Omental fat pad (tissue), 4 donors: ENCODE data around the gene SLC13A1. TPM values are rescaled to one million over a fixed set of nuclear protein-coding genes. Genes with fewer than 3 reads are reported as not detected.
"Not testable (repeated sequence)": the region's sequence is repeated elsewhere in the genome, so short reads cannot be mapped to it uniquely, and the experiment has no call there.

Experiments
- ATAC-seq: fragments of 150-250 bp; one replicate; pipeline ENCODE4 v1.9.1; 2016; ENCODE audit warnings: mild to moderate bottlenecking, moderate library complexity; ENCODE audit not compliant: low FRiP score
- DNase-seq: peaks from one replicate; pipeline ENCODE4 v3.0.0-alpha.2; 2019; ENCODE audit warnings: low spot score
- total RNA-seq, 4 donors: library from RNA; depleted of rRNA; stranded (reverse); fragments of >200 nt; gene quantifications; one replicate each; pipeline ENCODE4 v1.1.0, GENCODE V29; 2016
- TF ChIP-seq, protein P1 (sequence below), 3 donors: fragments of 450-650 bp; IDR thresholded peaks; one replicate each; pipeline ENCODE4 v1.5.1; 2016 to 2017; ENCODE audit warnings: antibody characterized with exemption in 3 of 3, mild to moderate bottlenecking in 3 of 3, moderate library complexity in 2 of 3

The SLC13A1 gene
- total RNA-seq, 4 donors from 2014 or later, result not detected

DNA sequence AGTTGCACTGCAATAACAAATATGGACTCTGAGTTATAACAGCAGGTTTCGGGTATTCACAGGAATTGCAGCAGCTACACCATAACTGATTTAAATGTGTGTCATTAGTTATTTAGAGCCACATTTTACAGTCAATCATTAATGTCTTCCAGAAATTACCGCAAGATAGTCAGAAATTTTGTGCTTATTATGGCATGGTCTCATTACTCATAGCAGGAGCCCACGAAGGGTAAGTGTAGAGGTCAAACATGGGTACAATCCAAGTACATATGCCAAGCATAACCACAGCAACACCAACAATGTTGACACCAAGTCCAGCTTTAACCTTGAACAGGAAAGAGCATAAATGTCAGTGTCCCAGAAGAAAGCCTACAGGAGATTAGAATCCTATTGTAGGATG, 84.4 kb downstream of the SLC13A1 start:
- ATAC-seq (no peak), DNase-seq (no peak)
- TF ChIP-seq, protein P1, sequence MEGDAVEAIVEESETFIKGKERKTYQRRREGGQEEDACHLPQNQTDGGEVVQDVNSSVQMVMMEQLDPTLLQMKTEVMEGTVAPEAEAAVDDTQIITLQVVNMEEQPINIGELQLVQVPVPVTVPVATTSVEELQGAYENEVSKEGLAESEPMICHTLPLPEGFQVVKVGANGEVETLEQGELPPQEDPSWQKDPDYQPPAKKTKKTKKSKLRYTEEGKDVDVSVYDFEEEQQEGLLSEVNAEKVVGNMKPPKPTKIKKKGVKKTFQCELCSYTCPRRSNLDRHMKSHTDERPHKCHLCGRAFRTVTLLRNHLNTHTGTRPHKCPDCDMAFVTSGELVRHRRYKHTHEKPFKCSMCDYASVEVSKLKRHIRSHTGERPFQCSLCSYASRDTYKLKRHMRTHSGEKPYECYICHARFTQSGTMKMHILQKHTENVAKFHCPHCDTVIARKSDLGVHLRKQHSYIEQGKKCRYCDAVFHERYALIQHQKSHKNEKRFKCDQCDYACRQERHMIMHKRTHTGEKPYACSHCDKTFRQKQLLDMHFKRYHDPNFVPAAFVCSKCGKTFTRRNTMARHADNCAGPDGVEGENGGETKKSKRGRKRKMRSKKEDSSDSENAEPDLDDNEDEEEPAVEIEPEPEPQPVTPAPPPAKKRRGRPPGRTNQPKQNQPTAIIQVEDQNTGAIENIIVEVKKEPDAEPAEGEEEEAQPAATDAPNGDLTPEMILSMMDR (IDR thresholded peaks at IDR 0.05), result no peak

DNA sequence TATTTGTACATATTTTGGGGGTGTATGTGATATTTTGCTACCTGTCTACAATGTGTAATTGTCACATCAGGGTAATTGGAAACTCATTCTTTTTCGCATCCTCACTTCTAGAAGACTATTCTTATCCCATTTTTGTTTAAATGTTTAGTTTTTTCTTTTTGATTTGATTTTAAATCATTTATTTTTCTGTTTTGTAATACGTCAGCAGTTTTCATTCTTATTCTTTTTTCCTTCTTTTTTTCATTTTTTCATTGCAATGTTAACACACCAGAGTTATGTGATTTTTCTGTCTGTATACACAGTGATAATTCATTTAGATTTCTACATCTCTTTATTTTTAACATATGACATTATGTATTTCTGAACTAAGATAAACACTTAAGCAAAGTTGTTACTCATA, 85.5 kb downstream of the SLC13A1 start:
- ATAC-seq, result no peak
- TF ChIP-seq, protein P1 (IDR thresholded peaks at IDR 0.05), result no peak
- DNase-seq, result no peak

DNA sequence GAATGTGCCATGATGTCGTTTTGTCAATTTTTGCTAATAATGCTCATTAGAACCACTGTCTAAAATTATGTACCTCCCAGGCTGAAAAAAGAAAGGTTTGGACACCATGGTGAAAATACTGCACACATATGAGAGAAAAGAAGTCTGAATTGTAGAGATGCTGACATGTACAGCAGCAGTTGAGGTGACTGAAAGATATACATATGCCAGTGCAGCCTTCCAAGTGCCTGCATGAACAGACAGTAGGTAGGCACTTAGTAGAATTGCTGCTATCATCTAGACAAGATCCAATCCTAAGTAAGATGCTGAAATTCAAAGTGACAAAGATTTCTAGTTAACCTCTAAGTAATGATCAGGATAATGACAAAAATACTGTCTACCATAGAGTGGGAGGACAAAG, 86.9 kb downstream of the SLC13A1 start:
- ATAC-seq (no peak), DNase-seq (no peak)
- TF ChIP-seq, protein P1 (IDR thresholded peaks at IDR 0.05), result no peak

DNA sequence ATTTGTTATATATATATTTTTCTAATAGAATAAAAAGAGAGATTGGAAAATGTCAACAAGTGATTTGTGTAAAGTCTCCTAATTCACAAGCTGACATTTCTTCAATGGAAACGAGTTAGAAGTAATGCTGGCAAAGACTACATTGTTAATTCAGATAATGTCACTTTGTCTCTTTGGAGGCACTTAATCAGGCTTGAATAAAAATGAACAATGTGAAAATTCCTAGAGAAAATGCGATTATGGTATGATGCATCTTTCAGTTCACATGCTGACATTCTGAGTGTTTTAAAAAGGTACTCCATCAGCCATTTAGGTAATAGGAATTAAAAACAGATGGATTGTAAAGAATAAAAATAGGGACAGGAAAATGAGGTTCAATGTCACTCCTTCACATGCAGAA, 100.1 kb downstream of the SLC13A1 start:
- TF ChIP-seq, protein P1 (IDR thresholded peaks at IDR 0.05), result no peak
- ATAC-seq, result no peak
- no peak for DNase-seq

DNA sequence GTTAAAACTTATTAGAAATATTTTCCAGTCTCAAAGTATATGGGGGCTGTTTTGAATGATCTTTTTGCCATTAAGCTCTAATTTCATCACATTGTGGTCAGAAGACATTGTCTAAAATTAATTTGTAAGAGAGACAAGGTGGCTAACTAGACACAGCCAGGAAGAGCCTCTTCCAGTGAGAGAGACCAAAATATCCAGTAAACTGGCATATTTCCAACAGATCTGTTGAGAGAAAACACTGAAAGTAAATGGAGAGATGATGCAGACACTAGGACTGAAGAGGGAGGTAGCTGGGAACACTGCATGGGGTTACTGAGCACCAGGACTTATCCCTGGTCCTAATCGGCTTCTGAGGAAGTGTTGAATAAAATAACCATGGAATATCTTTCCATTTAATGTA, 102.8 kb downstream of the SLC13A1 start:
- no peak for DNase-seq
- TF ChIP-seq, protein P1 (IDR thresholded peaks at IDR 0.05), result no peak
- ATAC-seq, result no peak

DNA sequence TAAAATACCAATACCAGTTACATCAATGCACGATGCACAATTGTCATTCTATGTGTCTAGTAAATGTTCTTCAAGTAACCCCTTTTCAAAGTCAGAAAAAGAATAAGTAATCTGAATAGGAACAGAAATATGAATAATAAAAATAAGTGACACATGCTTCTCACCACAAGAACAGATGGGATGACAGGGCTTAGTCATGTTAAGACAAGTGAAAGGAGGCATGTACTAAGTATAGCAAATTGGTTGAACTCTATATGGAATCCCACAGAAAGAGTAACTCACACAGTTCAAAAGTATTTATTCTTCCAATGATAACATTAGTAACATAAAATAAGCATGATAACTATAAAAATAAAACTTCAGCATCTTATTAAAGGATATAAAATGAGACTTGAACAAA, 103.3 kb downstream of the SLC13A1 start:
- DNase-seq (no peak), ATAC-seq (no peak)
- TF ChIP-seq, protein P1 (IDR thresholded peaks at IDR 0.05), result no peak

DNA sequence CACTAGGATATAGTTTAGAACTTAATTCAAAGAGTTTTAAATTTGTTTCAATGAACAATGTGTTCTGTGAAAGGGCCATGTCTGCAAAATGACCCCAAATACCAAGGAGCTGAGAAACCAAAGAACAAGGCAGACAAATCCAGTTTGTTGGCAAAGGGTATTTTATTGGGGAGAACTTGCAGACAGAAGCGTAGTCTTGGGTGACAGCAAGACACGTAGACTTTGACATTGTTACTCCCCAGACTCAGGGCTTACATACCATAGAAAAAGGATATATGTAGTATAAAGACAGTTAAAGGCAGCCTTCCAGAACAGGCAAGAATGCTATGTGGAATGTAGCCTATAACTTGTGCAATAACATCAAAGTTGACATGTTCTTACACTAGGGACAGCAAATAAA, 109.3 kb downstream of the SLC13A1 start:
- ATAC-seq, result no peak
- DNase-seq, result no peak
- TF ChIP-seq, protein P1 (IDR thresholded peaks at IDR 0.05), result no peak

DNA sequence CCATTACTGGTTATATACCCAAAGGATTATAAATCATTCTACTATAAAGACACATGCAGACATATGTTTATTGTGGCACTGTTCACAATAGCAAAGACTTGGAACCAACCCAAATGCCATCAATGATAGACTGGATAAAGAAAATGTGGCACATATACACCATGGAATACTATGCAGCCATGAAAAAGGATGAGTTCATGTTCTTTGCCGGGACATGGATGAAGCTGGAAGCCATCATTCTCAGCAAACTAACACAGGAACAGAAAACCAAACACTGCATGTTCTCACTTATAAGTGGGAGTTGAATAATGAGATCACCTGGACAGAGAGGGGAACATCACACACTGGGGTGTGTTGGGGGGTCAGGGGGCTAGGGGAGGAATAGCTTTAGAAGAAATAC, 112.9 kb downstream of the SLC13A1 start:
- DNase-seq, ATAC-seq: not testable (repeated sequence)

DNA sequence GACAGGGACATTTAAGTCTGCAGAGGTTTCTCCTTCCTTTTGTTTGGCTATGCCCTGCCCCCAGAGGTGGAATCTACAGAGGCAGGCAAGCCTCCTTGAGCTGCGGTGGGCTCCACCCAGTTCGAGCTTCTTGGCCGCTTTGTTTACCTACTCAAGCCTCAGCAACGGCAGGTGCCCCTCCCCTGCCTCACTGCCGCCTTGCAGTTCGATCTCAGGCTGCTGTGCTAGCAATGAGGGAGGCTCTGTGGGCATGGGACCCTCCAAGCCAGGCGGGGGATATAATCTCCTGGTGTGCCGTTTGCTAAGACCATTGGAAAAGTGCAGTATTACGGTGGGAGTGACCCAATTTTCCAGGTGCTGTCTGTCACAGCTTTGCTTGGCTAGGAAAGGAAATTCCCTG, 114.9 kb downstream of the SLC13A1 start:
- DNase-seq, ATAC-seq: not testable (repeated sequence)
